ENCODE results near the gene LSMEM2.
"Not testable (repeated sequence)": the region's sequence is repeated elsewhere in the genome, so short reads cannot be mapped to it uniquely, and the experiment has no call there.

The LSMEM2 gene

GRCh38 chr3:50243543-50243895, 35.4 kb upstream of the LSMEM2 start:
- TF ChIP-seq CTCF (conservative IDR thresholded peaks at IDR 0.05; ENCODE audit: low read depth): no peak
- peak overlapping the region; percentile 100 for H3K27ac ChIP-seq
- CTCF ChIA-PET: interaction anchor here (0.6 to 1.1 kb wide), 2 partner anchors 17 to 28 kb away, joined by 4 to 5 read pairs; no protein-coding TSS in a partner anchor
- DNase-seq (ENCODE audit: low spot score): no peak
- POLR2A ChIA-PET (ENCODE audit: low non-redundant PET): no interaction called here

GRCh38 chr3:50244813-50245212, 34.1 kb upstream of the LSMEM2 start:
- CTCF ChIA-PET; DNase-seq (ENCODE audit: low spot score): not testable (repeated sequence)
- peak overlapping the region; percentile 100 for H3K27ac ChIP-seq
- POLR2A ChIA-PET (ENCODE audit: low non-redundant PET): interaction anchor here (0.6 kb wide), 1 partner anchor 770 kb away, joined by 5 read pairs; no protein-coding TSS in a partner anchor

- peak overlapping the region; percentile 100 for H3K27ac ChIP-seq
- ChIA-PET POLR2A (ENCODE audit: low non-redundant PET) (no interaction called here), CTCF (no interaction called here)
- no peak for DNase-seq (ENCODE audit: low spot score)
- no peak for TF ChIP-seq CTCF (conservative IDR thresholded peaks at IDR 0.05; ENCODE audit: low read depth)
These were observed 33.6 kb upstream of the LSMEM2 start for GRCh38 chr3:50245251-50245745.

GRCh38 chr3:50245831-50246516, 32.9 kb upstream of the LSMEM2 start:
- ChIA-PET CTCF (interaction anchor here (0.5 to 1.1 kb wide), 9 partner anchors 8 to 82 kb away, joined by 3 to 12 read pairs (median 3); partner anchors contain the start of genes GNAI2 and SEMA3B), POLR2A (ENCODE audit: low non-redundant PET) (no interaction called here)
- peak; percentile 96 for TF ChIP-seq CTCF (conservative IDR thresholded peaks at IDR 0.05; ENCODE audit: low read depth)
- peak overlapping the region; percentile 100 for H3K27ac ChIP-seq
- DNase-seq (ENCODE audit: low spot score): peak; percentile 69

GRCh38 chr3:50246517-50246954, 32.4 kb upstream of the LSMEM2 start:
- peak overlapping the region; percentile 100 for H3K27ac ChIP-seq
- TF ChIP-seq CTCF (conservative IDR thresholded peaks at IDR 0.05; ENCODE audit: low read depth): peak; percentile 68
- ChIA-PET POLR2A (ENCODE audit: low non-redundant PET) (no interaction called here), CTCF (interaction anchor here (0.5 to 1.1 kb wide), 9 partner anchors 9 to 82 kb away, joined by 3 to 12 read pairs (median 3); partner anchors contain the start of genes GNAI2 and SEMA3B)
- DNase-seq (ENCODE audit: low spot score): peak; percentile 83

GRCh38 chr3:50248387-50248786, 30.5 kb upstream of the LSMEM2 start:
- no peak for DNase-seq (ENCODE audit: low spot score)
- no peak for TF ChIP-seq CTCF (conservative IDR thresholded peaks at IDR 0.05; ENCODE audit: low read depth)
- CTCF ChIA-PET: no interaction called here
- POLR2A ChIA-PET (ENCODE audit: low non-redundant PET): no interaction called here
- peak overlapping the region; percentile 100 for H3K27ac ChIP-seq

- ChIA-PET CTCF (interaction anchor here (1.1 kb wide), 1 partner anchor 21 kb away, joined by 5 read pairs; no protein-coding TSS in a partner anchor), POLR2A (ENCODE audit: low non-redundant PET) (no interaction called here)
- no peak for TF ChIP-seq CTCF (conservative IDR thresholded peaks at IDR 0.05; ENCODE audit: low read depth)
These were observed 29.4 kb upstream of the LSMEM2 start for GRCh38 chr3:50249457-50249856.

More at GRCh38 chr3:50249457-50249856, 29.4 kb upstream of the LSMEM2 start:
- no peak for DNase-seq (ENCODE audit: low spot score)
- H3K27ac ChIP-seq: peak overlapping the region; percentile 100
